ENCODE measurements around the gene VTI1A. TPM values are rescaled to one million over a fixed set of nuclear protein-coding genes. Genes with fewer than 3 reads are reported as not detected.

The VTI1A gene
- polyA plus RNA-seq, 1 of the 3 experiments (the other 2 are of a cell fraction) = 8.3 TPM

- TF ChIP-seq, protein P1, sequence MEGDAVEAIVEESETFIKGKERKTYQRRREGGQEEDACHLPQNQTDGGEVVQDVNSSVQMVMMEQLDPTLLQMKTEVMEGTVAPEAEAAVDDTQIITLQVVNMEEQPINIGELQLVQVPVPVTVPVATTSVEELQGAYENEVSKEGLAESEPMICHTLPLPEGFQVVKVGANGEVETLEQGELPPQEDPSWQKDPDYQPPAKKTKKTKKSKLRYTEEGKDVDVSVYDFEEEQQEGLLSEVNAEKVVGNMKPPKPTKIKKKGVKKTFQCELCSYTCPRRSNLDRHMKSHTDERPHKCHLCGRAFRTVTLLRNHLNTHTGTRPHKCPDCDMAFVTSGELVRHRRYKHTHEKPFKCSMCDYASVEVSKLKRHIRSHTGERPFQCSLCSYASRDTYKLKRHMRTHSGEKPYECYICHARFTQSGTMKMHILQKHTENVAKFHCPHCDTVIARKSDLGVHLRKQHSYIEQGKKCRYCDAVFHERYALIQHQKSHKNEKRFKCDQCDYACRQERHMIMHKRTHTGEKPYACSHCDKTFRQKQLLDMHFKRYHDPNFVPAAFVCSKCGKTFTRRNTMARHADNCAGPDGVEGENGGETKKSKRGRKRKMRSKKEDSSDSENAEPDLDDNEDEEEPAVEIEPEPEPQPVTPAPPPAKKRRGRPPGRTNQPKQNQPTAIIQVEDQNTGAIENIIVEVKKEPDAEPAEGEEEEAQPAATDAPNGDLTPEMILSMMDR (IDR thresholded peaks at IDR 0.05) = peak; percentile 40
- TF ChIP-seq CHD2 (IDR thresholded peaks at IDR 0.05; ENCODE audit: low read length, partially characterized antibody) = no peak
- WGBS (ENCODE audit: low lambda C conversion rate) = 37% methylated on average over 2 of the region's 2 CpGs
- peak overlapping the region in 1 of 2 experiments; percentile 86; a peak in 2 of 4 replicates for H3K27ac ChIP-seq (ENCODE audit: low read depth in 2 of 2, low read length in 1 of 2)
- no peak overlapping the region for H3K4me3 ChIP-seq (ENCODE audit: low read depth in 2 of 2, low read length in 1 of 2)
- H2AFZ ChIP-seq (ENCODE audit: low read depth) = no peak overlapping the region
- H4K20me1 ChIP-seq (ENCODE audit: insufficient read depth) = no peaks in the 10 kb centered on the region
- H3K9me2 ChIP-seq = no peaks in the 10 kb centered on the region
- H3K4me2 ChIP-seq = no peak overlapping the region
- no peaks in the 10 kb centered on the region for H3K9me3 ChIP-seq
- no peak overlapping the region for H3K9ac ChIP-seq
- H3K79me2 ChIP-seq (ENCODE audit: insufficient read depth) = no peaks in the 10 kb centered on the region
- peaks cover 10% of the 10 kb centered on the region for H3F3A ChIP-seq (replicated peaks; ENCODE audit: insufficient read depth)
- CTCF ChIA-PET = interaction anchor here (0.7 to 2.7 kb wide), 12 partner anchors 9 to 1822 kb away, joined by 3 to 11 read pairs (median 3); no protein-coding TSS in a partner anchor
- peaks cover 4 to 23% of the 10 kb centered on the region in 2 experiments; a peak in 3 of 4 replicates for H3K4me1 ChIP-seq (ENCODE audit: control insufficient read depth in 1 of 2, insufficient read depth in 2 of 2, low read depth in 1 of 2, low read length in 1 of 2)
- DNase-seq = no peak
- H3K36me3 ChIP-seq (replicated peaks in 1 of 2; ENCODE audit: control insufficient read depth in 1 of 2, insufficient read depth in 2 of 2, low read length in 1 of 2) = no peaks in the 10 kb centered on the region
- POLR2A ChIA-PET = no interaction called here
- H3K27me3 ChIP-seq (ENCODE audit: insufficient read depth) = no peaks in the 10 kb centered on the region
Measured at GRCh38 chr10:112775381-112775780, 328.4 kb downstream of the VTI1A start.

GRCh38 chr10:112775892-112776674 lies 329.1 kb downstream of the VTI1A start:
- no peak overlapping the region for H3K4me2 ChIP-seq
- H3K36me3 ChIP-seq (replicated peaks in 1 of 2; ENCODE audit: control insufficient read depth in 1 of 2, insufficient read depth in 2 of 2, low read length in 1 of 2) = no peaks in the 10 kb centered on the region
- no peak overlapping the region for H2AFZ ChIP-seq (ENCODE audit: low read depth)
- no peak overlapping the region for H3K9ac ChIP-seq
- H3K27me3 ChIP-seq (ENCODE audit: insufficient read depth) = no peaks in the 10 kb centered on the region
- WGBS (ENCODE audit: low lambda C conversion rate) = 67% methylated on average over 14 of the region's 14 CpGs
- peak overlapping the region in 1 of 2 experiments; percentile 86; a peak in 2 of 4 replicates for H3K27ac ChIP-seq (ENCODE audit: low read depth in 2 of 2, low read length in 1 of 2)
- peaks cover 10% of the 10 kb centered on the region for H3F3A ChIP-seq (replicated peaks; ENCODE audit: insufficient read depth)
- POLR2A ChIA-PET = no interaction called here
- H3K9me2 ChIP-seq = no peaks in the 10 kb centered on the region
- H3K4me3 ChIP-seq (ENCODE audit: low read depth in 2 of 2, low read length in 1 of 2) = no peak overlapping the region
- H3K4me1 ChIP-seq (ENCODE audit: control insufficient read depth in 1 of 2, insufficient read depth in 2 of 2, low read depth in 1 of 2, low read length in 1 of 2) = peaks cover 4 to 23% of the 10 kb centered on the region in 2 experiments; a peak in 3 of 4 replicates
- no peaks in the 10 kb centered on the region for H3K9me3 ChIP-seq
- peak; percentile 71 for DNase-seq
- CTCF ChIA-PET = interaction anchor here (0.7 to 2.7 kb wide), 11 partner anchors 10 to 1822 kb away, joined by 3 to 11 read pairs (median 3); no protein-coding TSS in a partner anchor
- H3K79me2 ChIP-seq (ENCODE audit: insufficient read depth) = no peaks in the 10 kb centered on the region
- H4K20me1 ChIP-seq (ENCODE audit: insufficient read depth) = no peaks in the 10 kb centered on the region
- TF ChIP-seq EP300 (IDR thresholded peaks at IDR 0.05; ENCODE audit: borderline replicate concordance in 1 of 2, low read depth in 1 of 2, low read length in 1 of 2) (peak in 1 of 2 experiments; percentile 82; a peak in 2 of 4 replicates), SMC3 (IDR thresholded peaks at IDR 0.05; ENCODE audit: low read depth, low read length) (no peak), FOSL2 (IDR thresholded peaks at IDR 0.05; ENCODE audit: borderline replicate concordance, low read depth) (no peak), CHD2 (IDR thresholded peaks at IDR 0.05; ENCODE audit: low read length, partially characterized antibody) (peak; percentile 43), NFIC (IDR thresholded peaks at IDR 0.05; ENCODE audit: borderline replicate concordance) (no peak), MXI1 (IDR thresholded peaks at IDR 0.05; ENCODE audit: low read depth, low read length) (peak; percentile 53; the same call in 1 of the 2 replicates), ELF1 (IDR thresholded peaks at IDR 0.05) (no peak), FOXJ3 (CRISPR knock-in tag; IDR thresholded peaks at IDR 0.05) (peak; percentile 70; the same call in 1 of the 2 replicates), EZH2phosphoT487 (IDR thresholded peaks at IDR 0.05; ENCODE audit: borderline replicate concordance, low read depth) (no peak), TAF1 (IDR thresholded peaks at IDR 0.05; ENCODE audit: borderline replicate concordance, low read depth, low read length) (no peak), TEAD4 (IDR thresholded peaks at IDR 0.05; ENCODE audit: borderline replicate concordance, insufficient read depth) (no peak), USF1 (IDR thresholded peaks at IDR 0.05; ENCODE audit: borderline replicate concordance, low read depth) (no peak), MEF2A (IDR thresholded peaks at IDR 0.05; ENCODE audit: borderline replicate concordance, low read depth) (no peak)
- TF ChIP-seq, protein P2, sequence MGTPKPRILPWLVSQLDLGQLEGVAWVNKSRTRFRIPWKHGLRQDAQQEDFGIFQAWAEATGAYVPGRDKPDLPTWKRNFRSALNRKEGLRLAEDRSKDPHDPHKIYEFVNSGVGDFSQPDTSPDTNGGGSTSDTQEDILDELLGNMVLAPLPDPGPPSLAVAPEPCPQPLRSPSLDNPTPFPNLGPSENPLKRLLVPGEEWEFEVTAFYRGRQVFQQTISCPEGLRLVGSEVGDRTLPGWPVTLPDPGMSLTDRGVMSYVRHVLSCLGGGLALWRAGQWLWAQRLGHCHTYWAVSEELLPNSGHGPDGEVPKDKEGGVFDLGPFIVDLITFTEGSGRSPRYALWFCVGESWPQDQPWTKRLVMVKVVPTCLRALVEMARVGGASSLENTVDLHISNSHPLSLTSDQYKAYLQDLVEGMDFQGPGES (IDR thresholded peaks at IDR 0.05; ENCODE audit: low read depth, low read length) = no peak
- TF ChIP-seq, protein P3, sequence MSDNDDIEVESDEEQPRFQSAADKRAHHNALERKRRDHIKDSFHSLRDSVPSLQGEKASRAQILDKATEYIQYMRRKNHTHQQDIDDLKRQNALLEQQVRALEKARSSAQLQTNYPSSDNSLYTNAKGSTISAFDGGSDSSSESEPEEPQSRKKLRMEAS (IDR thresholded peaks at IDR 0.05; ENCODE audit: low read depth) = no peak
- TF ChIP-seq, protein P4, sequence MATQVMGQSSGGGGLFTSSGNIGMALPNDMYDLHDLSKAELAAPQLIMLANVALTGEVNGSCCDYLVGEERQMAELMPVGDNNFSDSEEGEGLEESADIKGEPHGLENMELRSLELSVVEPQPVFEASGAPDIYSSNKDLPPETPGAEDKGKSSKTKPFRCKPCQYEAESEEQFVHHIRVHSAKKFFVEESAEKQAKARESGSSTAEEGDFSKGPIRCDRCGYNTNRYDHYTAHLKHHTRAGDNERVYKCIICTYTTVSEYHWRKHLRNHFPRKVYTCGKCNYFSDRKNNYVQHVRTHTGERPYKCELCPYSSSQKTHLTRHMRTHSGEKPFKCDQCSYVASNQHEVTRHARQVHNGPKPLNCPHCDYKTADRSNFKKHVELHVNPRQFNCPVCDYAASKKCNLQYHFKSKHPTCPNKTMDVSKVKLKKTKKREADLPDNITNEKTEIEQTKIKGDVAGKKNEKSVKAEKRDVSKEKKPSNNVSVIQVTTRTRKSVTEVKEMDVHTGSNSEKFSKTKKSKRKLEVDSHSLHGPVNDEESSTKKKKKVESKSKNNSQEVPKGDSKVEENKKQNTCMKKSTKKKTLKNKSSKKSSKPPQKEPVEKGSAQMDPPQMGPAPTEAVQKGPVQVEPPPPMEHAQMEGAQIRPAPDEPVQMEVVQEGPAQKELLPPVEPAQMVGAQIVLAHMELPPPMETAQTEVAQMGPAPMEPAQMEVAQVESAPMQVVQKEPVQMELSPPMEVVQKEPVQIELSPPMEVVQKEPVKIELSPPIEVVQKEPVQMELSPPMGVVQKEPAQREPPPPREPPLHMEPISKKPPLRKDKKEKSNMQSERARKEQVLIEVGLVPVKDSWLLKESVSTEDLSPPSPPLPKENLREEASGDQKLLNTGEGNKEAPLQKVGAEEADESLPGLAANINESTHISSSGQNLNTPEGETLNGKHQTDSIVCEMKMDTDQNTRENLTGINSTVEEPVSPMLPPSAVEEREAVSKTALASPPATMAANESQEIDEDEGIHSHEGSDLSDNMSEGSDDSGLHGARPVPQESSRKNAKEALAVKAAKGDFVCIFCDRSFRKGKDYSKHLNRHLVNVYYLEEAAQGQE (IDR thresholded peaks at IDR 0.05; ENCODE audit: low read depth, low read length) = no peak
